Lung (tissue), 12 donors: ENCODE results near the gene AK2. TPM values are rescaled to one million over a fixed set of nuclear protein-coding genes. Genes with fewer than 3 reads are reported as not detected.
A peak's percentile ranks its signal among the peaks of the same experiment; 100 is the strongest.

Experiments used
- ATAC-seq: fragments of 200-7000 bp; cut with Tn5 transposase; one replicate; pipeline ENCODE4 v1.9.1; 2020; ENCODE audit warnings: moderate number of reproducible peaks; ENCODE audit not compliant: insufficient read depth, low FRiP score
- DNase-seq, 3 donors: peaks; one replicate each; pipeline ENCODE4 v3.0.0-alpha.2; 2013 to 2017
- H3K27ac ChIP-seq, 2 donors: one replicate each; pipeline ENCODE4 v1.5.1; 2013; ENCODE audit warnings: mild to moderate bottlenecking in 2 of 2, moderate library complexity in 2 of 2, control low read depth in 1 of 2, inconsistent platforms in 1 of 2, low read depth in 1 of 2, low read length in 1 of 2
- H3K27me3 ChIP-seq, 3 donors: one replicate each; pipeline ENCODE4 v1.5.1; 2013; ENCODE audit warnings: low read length in 2 of 3; ENCODE audit not compliant: control insufficient read depth in 3 of 3, insufficient read depth in 3 of 3
- H3K36me3 ChIP-seq, 4 donors: one replicate each; pipeline ENCODE4 v1.5.1; 2013; ENCODE audit warnings: low read length in 4 of 4, mild to moderate bottlenecking in 1 of 4, moderate library complexity in 1 of 4; ENCODE audit not compliant: control insufficient read depth in 4 of 4, insufficient read depth in 4 of 4
- H3K4me1 ChIP-seq, 5 donors: one replicate each; pipeline ENCODE4 v1.5.1; 2013; ENCODE audit warnings: low read length in 5 of 5, mild to moderate bottlenecking in 2 of 5, moderate library complexity in 1 of 5; ENCODE audit not compliant: control insufficient read depth in 5 of 5, insufficient read depth in 5 of 5
- H3K4me3 ChIP-seq: one replicate; pipeline ENCODE4 v1.5.1; 2013; ENCODE audit warnings: mild to moderate bottlenecking, control low read depth, moderate library complexity
- H3K9ac ChIP-seq, 2 donors: one replicate each; pipeline ENCODE4 v1.5.1; 2013; ENCODE audit warnings: low read length in 2 of 2, control low read depth in 1 of 2; ENCODE audit not compliant: insufficient read depth in 1 of 2
- H3K9me3 ChIP-seq, 4 donors: one replicate each; pipeline ENCODE4 v1.5.1; 2013; ENCODE audit warnings: low read length in 3 of 4, mild to moderate bottlenecking in 1 of 4, moderate library complexity in 1 of 4; ENCODE audit not compliant: control insufficient read depth in 4 of 4, insufficient read depth in 3 of 4
- CTCF ChIP-seq: IDR thresholded peaks from 2 replicates; pipeline ENCODE4 v1.5.1; 2012; ENCODE audit warnings: mild to moderate bottlenecking; ENCODE audit errors: control extremely low read depth, extremely low read depth
- WGBS, 2 donors: extraction: QIAGEN DNeasy Blood & Tissue Kit; methylation state at CpG; one replicate each; pipeline ENCODE4 v1.1.7; 2013; 5-methylcytosine and 5-hydroxymethylcytosine counted together
- polyA plus RNA-seq, 2 donors: library from polyadenylated mRNA; stranded (reverse); fragments of 200-250 nt; gene quantifications; one replicate each; pipeline ENCODE4 v1.2.1, GENCODE V29; 2013
- total RNA-seq, 2 donors: library from RNA; depleted of rRNA in 1 of 2; stranded (reverse); fragments of >200 nt in 1 of 2; gene quantifications; one replicate each; pipeline ENCODE4 v1.2.1, GENCODE V29; 2014 to 2021
- donor health status: control.
- donor health status: control.
- donor health status: Bipolar disorder and iron deficiency.
- donor health status: healthy.
- donor health status: DM: yes; HTN: yes; CAD: no.

Gene AK2
- total and polyA plus RNA-seq, 4 donors, result 86.8 to 127 (median 101) TPM

- Histone ChIP-seq H3K27me3 (no peaks in the 10 kb centered on the region), H3K4me3 (no peak overlapping the region), H3K9ac (no peak overlapping the region), H3K9me3 (no peaks in the 10 kb centered on the region), H3K36me3 (peaks cover 3 to 7% (median 7%) of the 10 kb centered on the region in 4 donors), H3K4me1 (peaks cover 6 to 35% (median 25%) of the 10 kb centered on the region in 5 donors), H3K27ac (peak overlapping the region in 1 of 2 donors; percentile 45)
- ATAC-seq (no peak), DNase-seq (no peak)
- no peak for TF ChIP-seq CTCF
- WGBS, 2 donors, result 74 to 82% methylated on average over 2 of the region's 2 CpGs
Observed at GRCh38 chr1:33005117-33005837, 31.4 kb downstream of the AK2 start.

DNA sequence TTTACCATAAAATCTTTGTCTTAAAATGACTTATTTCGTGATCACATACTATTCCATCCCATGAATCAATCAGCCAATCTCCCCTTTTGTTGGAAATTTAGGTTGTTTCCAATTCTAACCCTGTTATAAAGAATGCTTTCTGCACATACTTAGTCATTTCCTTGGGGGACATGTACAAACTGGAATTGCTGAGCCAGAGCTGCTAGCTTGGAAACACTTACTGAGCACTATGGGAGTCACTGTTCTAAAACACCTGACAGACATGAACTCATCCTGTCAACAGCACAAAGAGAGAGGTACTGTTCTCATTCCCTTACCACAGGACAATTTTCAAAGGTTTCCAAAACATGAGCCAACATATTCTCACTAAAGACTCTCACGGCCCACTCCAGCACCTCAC is 32.1 kb downstream of the AK2 start:
- Histone ChIP-seq H3K4me3 (no peak overlapping the region), H3K27me3 (no peaks in the 10 kb centered on the region), H3K4me1 (peaks cover 6 to 34% (median 26%) of the 10 kb centered on the region in 5 donors), H3K9me3 (no peaks in the 10 kb centered on the region), H3K36me3 (peaks cover 3 to 7% (median 7%) of the 10 kb centered on the region in 4 donors), H3K9ac (no peak overlapping the region), H3K27ac (no peak overlapping the region)
- 88 to 96% methylated on average over 2 of the region's 2 CpGs for WGBS, 2 donors
- no peak for ATAC-seq
- TF ChIP-seq CTCF, result no peak
- no peak for DNase-seq

- Histone ChIP-seq H3K27me3 (no peaks in the 10 kb centered on the region), H3K9me3 (no peaks in the 10 kb centered on the region), H3K4me1 (peaks cover 8 to 34% (median 28%) of the 10 kb centered on the region in 5 donors), H3K27ac (no peak overlapping the region), H3K4me3 (no peak overlapping the region), H3K36me3 (peaks cover 3 to 7% (median 4%) of the 10 kb centered on the region in 4 donors), H3K9ac (no peak overlapping the region)
- no peak for DNase-seq
- 87 to 92% methylated on average over 4 of the region's 4 CpGs for WGBS, 2 donors
- no peak for ATAC-seq
- TF ChIP-seq CTCF, result no peak
Observed at GRCh38 chr1:33003657-33004056, 33.0 kb downstream of the AK2 start.
